ENCODE data around the gene F5. TPM values are rescaled to one million over a fixed set of nuclear protein-coding genes. Genes with fewer than 3 reads are reported as not detected.

F5 gene
- total and polyA plus RNA-seq, 9 of the 15 experiments (the other 6 are each of a cell fraction or from before 2014, with no cell fraction given): 0.03 to 0.13 TPM; not detected in 7

GRCh38 chr1:169485431-169486280 is 100.6 kb downstream of the F5 start, which contains the start of gene SLC19A2 (continued):
- TF ChIP-seq HDAC1 (IDR thresholded peaks at IDR 0.05): peak in 1 of 2 experiments; percentile 89; a peak in 2 of 4 replicates
- no peak for TF ChIP-seq PHB (CRISPR knock-in tag; IDR thresholded peaks at IDR 0.05)
- TF ChIP-seq ZBTB8A (IDR thresholded peaks at IDR 0.05; ENCODE audit: partially characterized antibody): no peak
- peak; percentile 94; the same call in 1 of the 2 replicates for TF ChIP-seq MTA3 (IDR thresholded peaks at IDR 0.05; ENCODE audit: borderline replicate concordance)
- TF ChIP-seq MCM5 (IDR thresholded peaks at IDR 0.05; ENCODE audit: low read depth): no peak
- TF ChIP-seq DIDO1 (tag; IDR thresholded peaks at IDR 0.05; ENCODE audit: low read depth): no peak
- TF ChIP-seq FUS (optimal IDR thresholded peaks at IDR 0.05; ENCODE audit: low read depth, low read length): peak; percentile 16
- TF ChIP-seq BRD9 (IDR thresholded peaks at IDR 0.05; ENCODE audit: low read depth, partially characterized antibody): no peak
- TF ChIP-seq ESRRA (IDR thresholded peaks at IDR 0.05; ENCODE audit: borderline replicate concordance, low read depth): peak; percentile 36
- TF ChIP-seq BCL6 (CRISPR knock-in tag; IDR thresholded peaks at IDR 0.05): no peak
- TF ChIP-seq KLF16 (IDR thresholded peaks at IDR 0.05): no peak
- TF ChIP-seq SRSF1 (IDR thresholded peaks at IDR 0.05; ENCODE audit: low read depth, low read length): no peak
- TF ChIP-seq ZNF507 (tag; conservative IDR thresholded peaks at IDR 0.05): no peak
- TF ChIP-seq TBP (optimal IDR thresholded peaks at IDR 0.05; ENCODE audit: low read depth, low read length): peak; percentile 98
- TF ChIP-seq SUPT5H (IDR thresholded peaks at IDR 0.05): peak; percentile 91
- TF ChIP-seq SMARCA5 (IDR thresholded peaks at IDR 0.05): no peak
- no peak for TF ChIP-seq MXD1 (CRISPR knock-in tag; IDR thresholded peaks at IDR 0.05; ENCODE audit: borderline replicate concordance, poor library complexity, severe bottlenecking)
- TF ChIP-seq RAD51 (IDR thresholded peaks at IDR 0.05; ENCODE audit: borderline replicate concordance, low read depth): peak; percentile 58; the same call in 1 of the 2 replicates
- no peak for TF ChIP-seq DPF2 (IDR thresholded peaks at IDR 0.05)
- TF ChIP-seq NR2C2 (CRISPR knock-in tag; IDR thresholded peaks at IDR 0.05): peak; percentile 21
- peak; percentile 84 for TF ChIP-seq NR2C2 (tag; IDR thresholded peaks at IDR 0.05)
- peak; percentile 75; the same call in 1 of the 2 replicates for TF ChIP-seq ZNF212 (CRISPR knock-in tag; IDR thresholded peaks at IDR 0.05)
- peak; percentile 8; the same call in 1 of the 2 replicates for TF ChIP-seq HCFC1 (IDR thresholded peaks at IDR 0.05; ENCODE audit: low read depth, low read length)
- TF ChIP-seq GABPA (tag; conservative IDR thresholded peaks at IDR 0.05; ENCODE audit: low read depth): no peak; the same call in none of the 2 replicates
- TF ChIP-seq HINFP (tag; conservative IDR thresholded peaks at IDR 0.05; ENCODE audit: low read depth): no peak
- peak; percentile 87; the same call in 1 of the 2 replicates for TF ChIP-seq ZBTB43 (CRISPR knock-in tag; IDR thresholded peaks at IDR 0.05)
- peak; percentile 37; the same call in 1 of the 2 replicates for TF ChIP-seq CHD2 (IDR thresholded peaks at IDR 0.05; ENCODE audit: low read depth, low read length)
- no peak for TF ChIP-seq MCM7 (IDR thresholded peaks at IDR 0.05)
